CD8-positive, alpha-beta memory T cell (primary cell): Measurements from ENCODE around the gene TMEM132C. TPM values are rescaled to one million over a fixed set of nuclear protein-coding genes. Genes with fewer than 3 reads are reported as not detected.

ENCODE experiments used
- CTCF ChIA-PET: fragments of 350-600 bp; sonication (Branson Sonifier 250); formaldehyde crosslinking; loops from one replicate; lab custom pipeline; 2021; ENCODE audit warnings: antibody characterized with exemption; lab: Charles Lee
- POLR2A ChIA-PET: fragments of 350-600 bp; sonication (Branson Sonifier 250); formaldehyde crosslinking; loops from one replicate; lab custom pipeline; 2021; ENCODE audit warnings: antibody characterized with exemption; lab: Charles Lee
- DNase-seq, 5 donors: peaks; one replicate each; pipeline versions ENCODE4 v3.0.0 to v3.0.0-alpha.2; 2020 to 2022; ENCODE audit warnings: mixed read lengths in 1 of 5
- H3K27ac ChIP-seq: one replicate; pipeline ENCODE4 v1.7.0; 2013; ENCODE audit warnings: low read depth, mild to moderate bottlenecking, low read length, moderate library complexity
- H3K27me3 ChIP-seq: 2 replicates; pipeline ENCODE4 v1.7.0; 2013; ENCODE audit warnings: low read length, mild to moderate bottlenecking; ENCODE audit not compliant: insufficient read depth, poor library complexity, severe bottlenecking
- H3K36me3 ChIP-seq: 2 replicates; pipeline ENCODE4 v1.7.0; 2013; ENCODE audit warnings: mild to moderate bottlenecking, low read length, moderate library complexity; ENCODE audit not compliant: insufficient read depth
- H3K4me1 ChIP-seq: 2 replicates; pipeline ENCODE4 v1.7.0; 2013; ENCODE audit warnings: mild to moderate bottlenecking, low read length, moderate library complexity; ENCODE audit not compliant: insufficient read depth
- H3K4me3 ChIP-seq: 2 replicates; pipeline ENCODE4 v1.7.0; 2013; ENCODE audit warnings: mild to moderate bottlenecking, low read length
- H3K9me3 ChIP-seq: 2 replicates; pipeline ENCODE4 v1.7.0; 2013; ENCODE audit warnings: mild to moderate bottlenecking, low read length
- H3K27ac Mint-ChIP-seq, 8 donors: one replicate each; pipeline ENCODE4 v1.8.0; 2020 to 2021; ENCODE audit warnings: mixed read lengths in 8 of 8, mild to moderate bottlenecking in 6 of 8, inconsistent platforms in 3 of 8, moderate library complexity in 3 of 8
- H3K27me3 Mint-ChIP-seq, 2 donors: one replicate each; pipeline ENCODE4 v1.8.0; 2020 to 2021; ENCODE audit warnings: mixed read lengths in 2 of 2, mild to moderate bottlenecking in 1 of 2, moderate library complexity in 1 of 2
- H3K36me3 Mint-ChIP-seq, 3 donors: one replicate each; pipeline ENCODE4 v1.8.0; 2020 to 2021; ENCODE audit warnings: mixed read lengths in 3 of 3, inconsistent platforms in 1 of 3, mild to moderate bottlenecking in 1 of 3
- H3K4me1 Mint-ChIP-seq, 3 donors: one replicate each; pipeline ENCODE4 v1.8.0; 2020 to 2021; ENCODE audit warnings: mixed read lengths in 3 of 3, inconsistent platforms in 1 of 3, mild to moderate bottlenecking in 1 of 3
- H3K4me3 Mint-ChIP-seq, 7 donors: one replicate each; pipeline ENCODE4 v1.8.0; 2020 to 2021; ENCODE audit warnings: mixed read lengths in 7 of 7, mild to moderate bottlenecking in 6 of 7, moderate library complexity in 4 of 7, inconsistent platforms in 2 of 7
- H3K9me3 Mint-ChIP-seq, 5 donors: one replicate each; pipeline ENCODE4 v1.8.0; 2020 to 2022; ENCODE audit warnings: mixed read lengths in 5 of 5, mild to moderate bottlenecking in 3 of 5, moderate library complexity in 2 of 5, inconsistent platforms in 1 of 5
- polyA plus RNA-seq: library from polyadenylated mRNA; unstranded; fragments of 300-500 nt; fragmentation: Illumina TruSeq; gene quantifications from one replicate; pipeline ENCODE4 v1.2.3, GENCODE V29; 2021
- total RNA-seq, 2 experiments: library from RNA; stranded (reverse); gene quantifications; one replicate each; pipeline ENCODE4 v1.2.3, GENCODE V29; 2021

TMEM132C gene
- total and polyA plus RNA-seq, 3 experiments from 2014 or later: not detected

- Mint-ChIP-seq H3K27ac (no peak overlapping the region), H3K9me3 (peaks cover 0 to 3% (median 0%) of the 10 kb centered on the region in 5 donors), H3K4me1 (peaks cover 6 to 8% (median 6%) of the 10 kb centered on the region in 3 donors), H3K36me3 (no peaks in the 10 kb centered on the region), H3K4me3 (no peak overlapping the region), H3K27me3 (peaks cover 3 to 5% of the 10 kb centered on the region in 2 donors)
- H3K4me1 ChIP-seq: no peaks in the 10 kb centered on the region
- no peaks in the 10 kb centered on the region for H3K36me3 ChIP-seq
- no peaks in the 10 kb centered on the region for H3K27me3 ChIP-seq
- no peak for DNase-seq
- ChIA-PET POLR2A (no interaction called here), CTCF (no interaction called here)
- H3K4me3 ChIP-seq: no peak overlapping the region
- H3K9me3 ChIP-seq: no peaks in the 10 kb centered on the region
- no peak overlapping the region for H3K27ac ChIP-seq
Measured at GRCh38 chr12:128711486-128711885, 444.5 kb downstream of the TMEM132C start.

- Mint-ChIP-seq H3K27ac (no peak overlapping the region), H3K4me1 (peaks cover 6 to 8% (median 6%) of the 10 kb centered on the region in 3 donors), H3K9me3 (peaks cover 0 to 10% (median 7%) of the 10 kb centered on the region in 5 donors), H3K36me3 (peaks cover 0 to 1% (median 0%) of the 10 kb centered on the region in 3 donors), H3K4me3 (no peak overlapping the region), H3K27me3 (peaks cover 0 to 3% of the 10 kb centered on the region in 2 donors)
- H3K4me3 ChIP-seq: no peak overlapping the region
- H3K9me3 ChIP-seq: no peaks in the 10 kb centered on the region
- CTCF ChIA-PET: no interaction called here
- H3K4me1 ChIP-seq: no peaks in the 10 kb centered on the region
- H3K27ac ChIP-seq: no peak overlapping the region
- H3K27me3 ChIP-seq: no peaks in the 10 kb centered on the region
- POLR2A ChIA-PET: no interaction called here
- H3K36me3 ChIP-seq: no peaks in the 10 kb centered on the region
- no peak for DNase-seq
Measured at GRCh38 chr12:128712622-128713021, 445.7 kb downstream of the TMEM132C start.

GRCh38 chr12:128715485-128715884 is 448.5 kb downstream of the TMEM132C start:
- H3K4me1 ChIP-seq: no peaks in the 10 kb centered on the region
- H3K36me3 ChIP-seq: no peaks in the 10 kb centered on the region
- Mint-ChIP-seq H3K27me3 (peaks cover 0 to 1% of the 10 kb centered on the region in 2 donors), H3K4me3 (peak overlapping the region in 5 of 7 donors; percentile 5 to 74 (median 48)), H3K36me3 (peaks cover 0 to 23% (median 0%) of the 10 kb centered on the region in 3 donors), H3K27ac (peak overlapping the region in 4 of 8 donors; percentile 19 to 83 (median 50)), H3K4me1 (peaks cover 6 to 8% (median 6%) of the 10 kb centered on the region in 3 donors), H3K9me3 (peaks cover 3 to 24% (median 14%) of the 10 kb centered on the region in 5 donors)
- H3K27ac ChIP-seq: no peak overlapping the region
- no peaks in the 10 kb centered on the region for H3K27me3 ChIP-seq
- no peaks in the 10 kb centered on the region for H3K9me3 ChIP-seq
- no peak overlapping the region for H3K4me3 ChIP-seq
- DNase-seq: no peak
- ChIA-PET POLR2A (no interaction called here), CTCF (no interaction called here)

- Histone ChIP-seq H3K27ac (no peak overlapping the region), H3K4me3 (no peak overlapping the region), H3K36me3 (no peaks in the 10 kb centered on the region), H3K27me3 (no peaks in the 10 kb centered on the region), H3K9me3 (no peaks in the 10 kb centered on the region), H3K4me1 (no peaks in the 10 kb centered on the region)
- POLR2A ChIA-PET: no interaction called here
- Mint-ChIP-seq H3K27ac (peak overlapping the region in 1 of 8 donors; percentile 38), H3K9me3 (peaks cover 0 to 6% (median 0%) of the 10 kb centered on the region in 5 donors), H3K4me3 (no peak overlapping the region), H3K36me3 (peaks cover 0 to 8% (median 0%) of the 10 kb centered on the region in 3 donors), H3K4me1 (peaks cover 15 to 19% (median 18%) of the 10 kb centered on the region in 3 donors), H3K27me3 (peaks cover 0 to 13% of the 10 kb centered on the region in 2 donors)
- CTCF ChIA-PET: no interaction called here
- no peak for DNase-seq
Measured at GRCh38 chr12:128724468-128725046, 457.6 kb downstream of the TMEM132C start.

- peak overlapping the region in 4 of 8 donors; percentile 19 to 39 (median 25) for H3K27ac Mint-ChIP-seq
- H3K4me1 Mint-ChIP-seq: peaks cover 21 to 22% (median 22%) of the 10 kb centered on the region in 3 donors
- Histone ChIP-seq H3K9me3 (no peaks in the 10 kb centered on the region), H3K4me3 (no peak overlapping the region), H3K4me1 (no peaks in the 10 kb centered on the region), H3K27ac (no peak overlapping the region), H3K36me3 (no peaks in the 10 kb centered on the region), H3K27me3 (no peaks in the 10 kb centered on the region)
- POLR2A ChIA-PET: no interaction called here
- H3K27me3 Mint-ChIP-seq: peaks cover 0 to 15% of the 10 kb centered on the region in 2 donors
- peaks cover 0 to 5% (median 0%) of the 10 kb centered on the region in 3 donors for H3K36me3 Mint-ChIP-seq
- DNase-seq: no peak
- peak overlapping the region in 3 of 7 donors; percentile 33 to 64 (median 59) for H3K4me3 Mint-ChIP-seq
- no peaks in the 10 kb centered on the region for H3K9me3 Mint-ChIP-seq
- CTCF ChIA-PET: no interaction called here
Measured at GRCh38 chr12:128726886-128727285, 459.9 kb downstream of the TMEM132C start.

GRCh38 chr12:128727461-128727860 is 460.5 kb downstream of the TMEM132C start:
- Histone ChIP-seq H3K27me3 (no peaks in the 10 kb centered on the region), H3K36me3 (no peaks in the 10 kb centered on the region), H3K27ac (no peak overlapping the region), H3K4me1 (no peaks in the 10 kb centered on the region), H3K9me3 (no peaks in the 10 kb centered on the region), H3K4me3 (no peak overlapping the region)
- Mint-ChIP-seq H3K27me3 (peaks cover 0 to 15% of the 10 kb centered on the region in 2 donors), H3K36me3 (peaks cover 0 to 5% (median 0%) of the 10 kb centered on the region in 3 donors), H3K4me1 (peaks cover 21 to 22% (median 22%) of the 10 kb centered on the region in 3 donors), H3K4me3 (peak overlapping the region in 3 of 7 donors; percentile 33 to 64 (median 59)), H3K9me3 (no peaks in the 10 kb centered on the region), H3K27ac (peak overlapping the region in 5 of 8 donors; percentile 13 to 90 (median 44))
- DNase-seq: no peak
- ChIA-PET CTCF (no interaction called here), POLR2A (no interaction called here)

GRCh38 chr12:128727999-128728398 is 461.0 kb downstream of the TMEM132C start:
- Mint-ChIP-seq H3K27me3 (peaks cover 1 to 15% of the 10 kb centered on the region in 2 donors), H3K4me3 (no peak overlapping the region), H3K4me1 (peaks cover 21 to 22% (median 22%) of the 10 kb centered on the region in 3 donors), H3K27ac (peak overlapping the region in 1 of 8 donors; percentile 69), H3K36me3 (peaks cover 0 to 5% (median 0%) of the 10 kb centered on the region in 3 donors), H3K9me3 (peaks cover 0 to under 1% (median 0%) of the 10 kb centered on the region in 5 donors)
- H3K27ac ChIP-seq: no peak overlapping the region
- no peaks in the 10 kb centered on the region for H3K36me3 ChIP-seq
- H3K4me1 ChIP-seq: no peaks in the 10 kb centered on the region
- DNase-seq: no peak
- no peaks in the 10 kb centered on the region for H3K27me3 ChIP-seq
- POLR2A ChIA-PET: no interaction called here
- CTCF ChIA-PET: no interaction called here
- H3K9me3 ChIP-seq: no peaks in the 10 kb centered on the region
- H3K4me3 ChIP-seq: no peak overlapping the region

- H3K27ac ChIP-seq: no peak overlapping the region
- Mint-ChIP-seq H3K4me1 (peaks cover 17 to 22% (median 22%) of the 10 kb centered on the region in 3 donors), H3K27me3 (peaks cover 5 to 17% of the 10 kb centered on the region in 2 donors), H3K27ac (peak overlapping the region in 1 of 8 donors; percentile 47), H3K9me3 (peaks cover 0 to 3% (median 0%) of the 10 kb centered on the region in 5 donors), H3K36me3 (peaks cover 0 to 5% (median 0%) of the 10 kb centered on the region in 3 donors), H3K4me3 (peak overlapping the region in 2 of 7 donors; percentile 2 to 5)
- no peak overlapping the region for H3K4me3 ChIP-seq
- H3K36me3 ChIP-seq: no peaks in the 10 kb centered on the region
- DNase-seq: no peak
- CTCF ChIA-PET: interaction anchor here (1.4 kb wide), 1 partner anchor 10 kb away, joined by 4 read pairs; no protein-coding TSS in a partner anchor
- no peaks in the 10 kb centered on the region for H3K27me3 ChIP-seq
- H3K4me1 ChIP-seq: no peaks in the 10 kb centered on the region
- no peaks in the 10 kb centered on the region for H3K9me3 ChIP-seq
- POLR2A ChIA-PET: no interaction called here
Measured at GRCh38 chr12:128729628-128730121, 462.7 kb downstream of the TMEM132C start.
